ENCODE data around the gene TRRAP.
"Not testable (repeated sequence)": the region's sequence is repeated elsewhere in the genome, so short reads cannot be mapped to it uniquely, and the experiment has no call there.

DNA sequence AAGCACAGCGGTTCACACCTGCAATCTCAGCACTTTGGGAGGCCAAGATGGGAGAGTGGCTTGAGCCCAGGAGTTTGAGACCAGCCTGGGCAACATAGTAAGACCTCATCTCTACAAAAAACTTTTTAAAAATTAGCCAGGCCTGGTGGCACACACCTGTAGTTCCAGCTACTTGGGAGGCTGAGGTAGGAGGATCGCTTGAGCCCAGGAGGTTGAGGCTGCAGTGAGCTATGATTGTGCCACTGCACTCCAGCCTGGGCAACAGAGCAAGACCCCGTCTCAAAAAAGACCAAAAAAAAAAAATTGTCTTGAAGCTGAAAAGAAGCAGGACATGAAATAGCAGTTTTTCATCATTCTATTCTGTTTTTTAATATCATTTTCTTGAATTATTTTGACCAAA lies 166.5 kb downstream of the TRRAP start:
- TF ChIP-seq CBX5 (IDR thresholded peaks at IDR 0.05; ENCODE audit: low read depth, low read length); POLR2A (IDR thresholded peaks at IDR 0.05; ENCODE audit: control extremely low read depth in 1 of 2, low read depth in 2 of 2, low read length in 2 of 2); GABPA (IDR thresholded peaks at IDR 0.05; ENCODE audit: borderline replicate concordance, insufficient read depth, low read length); POLR2AphosphoS5 (IDR thresholded peaks at IDR 0.05; ENCODE audit: low read depth, low read length); PHF8 (conservative IDR thresholded peaks at IDR 0.05; ENCODE audit: low read depth, low read length); EGR1 (IDR thresholded peaks at IDR 0.05; ENCODE audit: borderline replicate concordance, low read depth, low read length); SRF (IDR thresholded peaks at IDR 0.05; ENCODE audit: low read depth, low read length); HDAC2 (IDR thresholded peaks at IDR 0.05; ENCODE audit: borderline replicate concordance in 1 of 2, low read depth in 2 of 2, low read length in 2 of 2): not testable (repeated sequence)
- TF ChIP-seq, protein P1, sequence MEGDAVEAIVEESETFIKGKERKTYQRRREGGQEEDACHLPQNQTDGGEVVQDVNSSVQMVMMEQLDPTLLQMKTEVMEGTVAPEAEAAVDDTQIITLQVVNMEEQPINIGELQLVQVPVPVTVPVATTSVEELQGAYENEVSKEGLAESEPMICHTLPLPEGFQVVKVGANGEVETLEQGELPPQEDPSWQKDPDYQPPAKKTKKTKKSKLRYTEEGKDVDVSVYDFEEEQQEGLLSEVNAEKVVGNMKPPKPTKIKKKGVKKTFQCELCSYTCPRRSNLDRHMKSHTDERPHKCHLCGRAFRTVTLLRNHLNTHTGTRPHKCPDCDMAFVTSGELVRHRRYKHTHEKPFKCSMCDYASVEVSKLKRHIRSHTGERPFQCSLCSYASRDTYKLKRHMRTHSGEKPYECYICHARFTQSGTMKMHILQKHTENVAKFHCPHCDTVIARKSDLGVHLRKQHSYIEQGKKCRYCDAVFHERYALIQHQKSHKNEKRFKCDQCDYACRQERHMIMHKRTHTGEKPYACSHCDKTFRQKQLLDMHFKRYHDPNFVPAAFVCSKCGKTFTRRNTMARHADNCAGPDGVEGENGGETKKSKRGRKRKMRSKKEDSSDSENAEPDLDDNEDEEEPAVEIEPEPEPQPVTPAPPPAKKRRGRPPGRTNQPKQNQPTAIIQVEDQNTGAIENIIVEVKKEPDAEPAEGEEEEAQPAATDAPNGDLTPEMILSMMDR (IDR thresholded peaks at IDR 0.05; ENCODE audit: control extremely low read depth in 1 of 3, insufficient read depth in 1 of 3, low read depth in 1 of 3, low read length in 3 of 3): not testable (repeated sequence)

All from H1 (cell line).